ENCODE measurements around the gene CWF19L2.

DNA sequence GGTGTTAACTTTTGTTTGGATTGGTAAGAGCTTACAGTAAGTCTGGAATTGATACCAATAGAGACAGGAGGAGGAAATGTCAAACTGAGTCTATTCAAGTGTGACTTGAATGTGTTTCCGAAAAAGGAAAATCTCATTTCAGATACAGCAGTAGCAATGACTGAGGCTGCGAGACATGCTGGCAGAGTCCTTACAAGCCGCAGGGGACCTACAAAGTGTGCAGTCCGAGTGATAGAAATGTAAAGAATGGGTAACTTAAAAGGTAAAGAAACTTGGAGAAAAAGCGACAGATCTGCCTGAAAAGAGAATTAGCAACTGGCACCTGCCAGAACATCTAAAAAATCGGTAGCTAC, 444 bp downstream of the CWF19L2 start:
- TF ChIP-seq CTCF (IDR thresholded peaks at IDR 0.05), result no peak
- no peak for TF ChIP-seq POLR2A (IDR thresholded peaks at IDR 0.05)

Measured in breast epithelium (tissue), 3 donors.